ENCODE measurements around the gene PPP1R1C.

DNA sequence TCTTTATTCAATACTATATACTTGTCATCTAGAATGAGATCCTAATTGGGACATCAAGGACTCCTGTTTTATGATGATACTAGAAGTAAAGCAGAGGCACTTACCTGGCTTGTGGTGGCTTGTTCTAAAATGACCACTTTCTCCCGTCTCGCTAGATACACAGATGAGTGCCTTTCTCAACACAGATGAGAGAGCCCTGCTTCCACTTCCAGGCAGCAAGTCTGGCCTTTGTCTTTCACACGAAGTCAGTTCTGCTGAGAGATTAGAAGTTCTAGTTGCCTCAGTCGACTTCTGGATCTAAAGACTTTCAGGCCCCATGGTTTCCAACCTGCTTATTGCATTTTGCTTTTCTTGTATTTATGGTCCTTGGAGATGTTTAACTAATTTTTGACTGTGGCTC, 70.3 kb downstream of the PPP1R1C start:
- TF ChIP-seq CTCF (IDR thresholded peaks at IDR 0.05) (no peak), POLR2A (IDR thresholded peaks at IDR 0.05) (no peak)

All from testis (tissue), 2 donors.